OCI-LY1 (cell line): ENCODE measurements around the gene EGFL7.

Experiments used
- H2AFZ ChIP-seq: fragments of 200-600 bp; sonication (generic), shearing (Covaris generic); 2 replicates; pipeline ENCODE4 v1.6.0; 2014; ENCODE audit warnings: antibody characterized with exemption, mild to moderate bottlenecking, low read length
- H3F3A ChIP-seq: fragments of 200-600 bp; sonication (generic), shearing (Covaris generic); 2 replicates; pipeline ENCODE4 v1.6.0; 2014; ENCODE audit warnings: mild to moderate bottlenecking, antibody characterized with exemption, low read length, moderate library complexity; ENCODE audit not compliant: insufficient read depth
- H3K27ac ChIP-seq: fragments of 200-600 bp; sonication (generic); 2 replicates; pipeline ENCODE4 v1.5.1; 2014; ENCODE audit warnings: low read length, mixed run types, mild to moderate bottlenecking, low read depth; ENCODE audit not compliant: poor library complexity, severe bottlenecking
- H3K27me3 ChIP-seq: fragments of 200-600 bp; sonication (generic); 2 replicates; pipeline ENCODE4 v1.6.0; 2014; ENCODE audit warnings: antibody characterized with exemption, mild to moderate bottlenecking, low read length, moderate library complexity; ENCODE audit not compliant: insufficient read depth
- H3K36me3 ChIP-seq: fragments of 200-600 bp; sonication (generic); 2 replicates; pipeline ENCODE4 v1.6.1; 2014; ENCODE audit warnings: mild to moderate bottlenecking, antibody characterized with exemption, low read length, moderate library complexity, mixed read lengths; ENCODE audit not compliant: insufficient read depth
- H3K4me1 ChIP-seq: fragments of 200-600 bp; sonication (generic); 2 replicates; pipeline ENCODE4 v1.5.1; 2014; ENCODE audit warnings: mild to moderate bottlenecking, low read length, moderate library complexity; ENCODE audit not compliant: insufficient read depth, severe bottlenecking
- H3K4me2 ChIP-seq: fragments of 200-600 bp; sonication (generic), shearing (Covaris generic); 2 replicates; pipeline ENCODE4 v1.6.1; 2014; ENCODE audit warnings: low read length
- H3K4me3 ChIP-seq: fragments of 200-600 bp; sonication (generic); 2 replicates; pipeline ENCODE4 v1.5.1; 2014; ENCODE audit warnings: low read length, low read depth, mild to moderate bottlenecking, mixed read lengths; ENCODE audit not compliant: poor library complexity, severe bottlenecking
- H3K79me2 ChIP-seq: fragments of 200-600 bp; shearing (Covaris generic); 2 replicates; pipeline ENCODE4 v1.6.1; 2016; ENCODE audit warnings: mixed run types, low read length, mixed read lengths; ENCODE audit not compliant: insufficient read depth
- H3K9ac ChIP-seq: fragments of 200-600 bp; sonication (generic), shearing (Covaris generic); 2 replicates; pipeline ENCODE4 v1.6.1; 2014; ENCODE audit warnings: mild to moderate bottlenecking, low read length, mixed read lengths
- H3K9me2 ChIP-seq: fragments of 200-600 bp; sonication (generic), shearing (Covaris generic); 2 replicates; pipeline ENCODE4 v1.6.1; 2014; ENCODE audit warnings: low read depth, mild to moderate bottlenecking, low read length, mixed read lengths
- H3K9me3 ChIP-seq: fragments of 200-600 bp; shearing (Covaris generic); 2 replicates; pipeline ENCODE4 v1.6.1; 2014; ENCODE audit warnings: low read length, mixed read lengths
- H4K20me1 ChIP-seq: fragments of 200-600 bp; sonication (generic), shearing (Covaris generic); 2 replicates; pipeline ENCODE4 v1.6.0; 2016; ENCODE audit warnings: mild to moderate bottlenecking, low read length; ENCODE audit not compliant: insufficient read depth
- CTCF ChIP-seq: fragments of 200-600 bp; sonication (generic), shearing (Covaris generic); IDR thresholded peaks from 2 replicates; pipeline ENCODE4 v1.5.1; 2017; ENCODE audit warnings: mild to moderate bottlenecking, antibody characterized with exemption, low read length, moderate library complexity, mixed read lengths
- EZH2 ChIP-seq: fragments of 200-600 bp; sonication (generic), shearing (Covaris generic); IDR thresholded peaks from 2 replicates; pipeline ENCODE4 v1.8.0; 2017; ENCODE audit warnings: borderline replicate concordance, mixed run types, mild to moderate bottlenecking, antibody characterized with exemption, low read length, moderate library complexity, mixed read lengths

Gene EGFL7

GRCh38 chr9:136690806-136691261 is 28.1 kb downstream of the EGFL7 start:
- no peaks in the 10 kb centered on the region for H3K9me3 ChIP-seq
- TF ChIP-seq EZH2 (no peak), CTCF (no peak)

GRCh38 chr9:136691316-136692184 is 28.8 kb downstream of the EGFL7 start:
- Histone ChIP-seq H2AFZ (no peak overlapping the region), H3F3A (no peaks in the 10 kb centered on the region), H3K4me1 (peaks cover 10% of the 10 kb centered on the region), H3K27ac (no peak overlapping the region), H3K36me3 (no peaks in the 10 kb centered on the region), H3K27me3 (peaks cover 20% of the 10 kb centered on the region; the same call in 1 of the 2 replicates), H3K79me2 (no peaks in the 10 kb centered on the region), H3K9me3 (no peaks in the 10 kb centered on the region), H4K20me1 (no peaks in the 10 kb centered on the region), H3K4me2 (no peak overlapping the region), H3K9ac (no peak overlapping the region), H3K4me3 (no peak overlapping the region), H3K9me2 (no peaks in the 10 kb centered on the region)
- TF ChIP-seq EZH2 (no peak), CTCF (no peak)

More at GRCh38 chr9:136690806-136691261, 28.1 kb downstream of the EGFL7 start:
- H3K4me3 ChIP-seq = no peak overlapping the region
- no peak overlapping the region for H3K9ac ChIP-seq
- no peaks in the 10 kb centered on the region for H3K79me2 ChIP-seq
- no peak overlapping the region for H3K4me2 ChIP-seq
- H3F3A ChIP-seq = no peaks in the 10 kb centered on the region
- H4K20me1 ChIP-seq = no peaks in the 10 kb centered on the region
- peaks cover 7% of the 10 kb centered on the region for H3K4me1 ChIP-seq
- no peaks in the 10 kb centered on the region for H3K9me2 ChIP-seq
- H2AFZ ChIP-seq = no peak overlapping the region
- no peak overlapping the region for H3K27ac ChIP-seq
- H3K27me3 ChIP-seq = peaks cover 15% of the 10 kb centered on the region; the same call in 1 of the 2 replicates
- no peaks in the 10 kb centered on the region for H3K36me3 ChIP-seq

GRCh38 chr9:136692185-136693134 is 29.7 kb downstream of the EGFL7 start:
- TF ChIP-seq EZH2 (no peak), CTCF (no peak)
- Histone ChIP-seq H3K9ac (no peak overlapping the region), H3K79me2 (no peaks in the 10 kb centered on the region), H3F3A (no peaks in the 10 kb centered on the region), H3K27ac (no peak overlapping the region), H4K20me1 (no peaks in the 10 kb centered on the region), H3K9me2 (no peaks in the 10 kb centered on the region), H3K9me3 (no peaks in the 10 kb centered on the region), H2AFZ (no peak overlapping the region), H3K27me3 (peaks cover 23% of the 10 kb centered on the region; the same call in 1 of the 2 replicates), H3K4me2 (no peak overlapping the region), H3K4me1 (peaks cover 7% of the 10 kb centered on the region), H3K4me3 (no peak overlapping the region), H3K36me3 (no peaks in the 10 kb centered on the region)
